Muscle layer of duodenum (tissue), 2 donors: ENCODE measurements around the gene AFF1.
A peak's percentile ranks its signal among the peaks of the same experiment; 100 is the strongest.
"Not testable (repeated sequence)": the region's sequence is repeated elsewhere in the genome, so short reads cannot be mapped to it uniquely, and the experiment has no call there.

ENCODE experiments used
- H3K27ac ChIP-seq: one replicate; pipeline ENCODE4 v1.7.0; 2013; ENCODE audit warnings: mild to moderate bottlenecking, low read length
- H3K27me3 ChIP-seq: one replicate; pipeline ENCODE4 v1.7.0; 2013; ENCODE audit warnings: low read depth, mild to moderate bottlenecking, control low read depth, low read length
- H3K36me3 ChIP-seq, 2 donors: one replicate each; pipeline ENCODE4 v1.7.0; 2013; ENCODE audit warnings: low read length in 2 of 2, control low read depth in 1 of 2, mild to moderate bottlenecking in 1 of 2; ENCODE audit not compliant: insufficient read depth in 2 of 2, control insufficient read depth in 1 of 2
- H3K4me1 ChIP-seq, 2 donors: one replicate each; pipeline ENCODE4 v1.7.0; 2013; ENCODE audit warnings: low read length in 2 of 2, mild to moderate bottlenecking in 2 of 2, control low read depth in 1 of 2, moderate library complexity in 1 of 2; ENCODE audit not compliant: insufficient read depth in 2 of 2, control insufficient read depth in 1 of 2
- H3K4me3 ChIP-seq, 2 donors: one replicate each; pipeline ENCODE4 v1.7.0; 2013; ENCODE audit warnings: low read length in 2 of 2, low read depth in 1 of 2, mild to moderate bottlenecking in 1 of 2
- H3K9me3 ChIP-seq, 2 donors: one replicate each; pipeline ENCODE4 v1.7.0; 2013; ENCODE audit warnings: low read length in 2 of 2, control low read depth in 1 of 2, mild to moderate bottlenecking in 1 of 2; ENCODE audit not compliant: control insufficient read depth in 1 of 2
- donor health status: healthy.

AFF1 gene

DNA sequence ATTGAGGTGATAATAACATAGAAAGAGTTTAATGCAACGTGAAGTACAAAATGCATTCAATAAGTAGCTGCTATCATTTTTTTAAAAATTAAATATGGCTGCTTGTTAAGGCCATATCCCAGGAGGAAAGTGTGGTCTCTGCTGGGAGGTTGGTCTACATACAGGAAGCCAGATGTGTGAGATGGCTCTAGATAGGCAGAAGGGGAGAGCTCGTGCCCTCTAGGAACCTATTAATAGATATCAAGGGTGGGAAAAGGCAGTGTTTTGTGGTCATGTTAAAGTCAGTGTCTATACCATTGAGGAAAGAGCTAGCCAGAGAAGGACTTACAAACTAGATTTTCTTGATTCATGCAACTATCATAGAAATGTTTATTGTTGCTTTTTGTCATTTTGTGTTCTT lies 145.2 kb downstream of the AFF1 start:
- peak overlapping the region; percentile 78 for H3K27ac ChIP-seq
- no peak overlapping the region for H3K4me3 ChIP-seq
- H3K36me3 ChIP-seq: no peaks in the 10 kb centered on the region
- no peaks in the 10 kb centered on the region for H3K27me3 ChIP-seq
- H3K4me1 ChIP-seq: peaks cover 15 to 67% of the 10 kb centered on the region in 2 donors
- H3K9me3 ChIP-seq: no peaks in the 10 kb centered on the region

DNA sequence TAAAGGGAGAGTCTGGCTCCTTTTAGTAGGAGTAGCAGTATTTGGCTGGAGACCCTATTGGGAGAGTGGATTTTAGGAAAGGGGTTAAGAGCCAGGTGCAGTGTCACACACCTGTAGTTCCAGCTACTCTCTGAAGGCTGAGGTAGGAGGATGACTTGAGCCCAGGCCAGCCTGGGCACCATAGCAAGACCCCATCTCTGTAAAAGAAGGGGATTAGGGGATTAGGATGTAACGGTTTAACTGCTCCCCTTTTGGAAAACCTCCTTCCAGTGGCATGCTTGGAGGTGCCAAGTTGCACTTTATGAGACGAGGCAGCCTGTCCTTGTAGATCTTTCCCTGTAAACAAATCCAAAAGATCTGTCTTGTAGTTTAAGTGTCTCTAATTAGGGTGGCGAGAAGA lies 145.7 kb downstream of the AFF1 start:
- Histone ChIP-seq H3K4me3 (no peak overlapping the region), H3K36me3 (no peaks in the 10 kb centered on the region), H3K27me3 (no peaks in the 10 kb centered on the region), H3K27ac (peak overlapping the region; percentile 78), H3K9me3 (no peaks in the 10 kb centered on the region), H3K4me1 (peaks cover 15 to 67% of the 10 kb centered on the region in 2 donors)

DNA sequence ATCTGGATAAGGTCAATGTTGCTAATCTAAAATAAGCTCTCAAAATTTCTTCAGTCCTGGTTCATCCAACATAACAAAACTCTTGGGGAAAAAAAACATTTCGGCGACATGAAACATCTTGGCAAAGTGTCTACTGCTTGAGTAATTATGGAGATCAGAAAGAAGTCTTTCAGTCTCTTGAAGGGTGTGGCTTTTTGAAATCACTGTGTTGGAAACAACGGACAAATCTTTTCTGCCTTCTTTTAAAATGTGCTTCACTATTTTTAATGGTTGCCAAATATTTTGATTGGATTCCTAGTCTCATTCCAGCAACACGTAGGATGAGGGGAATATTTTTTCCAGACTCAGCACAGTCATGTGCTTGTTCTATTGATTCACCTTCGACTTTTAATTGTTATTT lies 147.0 kb downstream of the AFF1 start:
- H3K9me3 ChIP-seq: no peaks in the 10 kb centered on the region

DNA sequence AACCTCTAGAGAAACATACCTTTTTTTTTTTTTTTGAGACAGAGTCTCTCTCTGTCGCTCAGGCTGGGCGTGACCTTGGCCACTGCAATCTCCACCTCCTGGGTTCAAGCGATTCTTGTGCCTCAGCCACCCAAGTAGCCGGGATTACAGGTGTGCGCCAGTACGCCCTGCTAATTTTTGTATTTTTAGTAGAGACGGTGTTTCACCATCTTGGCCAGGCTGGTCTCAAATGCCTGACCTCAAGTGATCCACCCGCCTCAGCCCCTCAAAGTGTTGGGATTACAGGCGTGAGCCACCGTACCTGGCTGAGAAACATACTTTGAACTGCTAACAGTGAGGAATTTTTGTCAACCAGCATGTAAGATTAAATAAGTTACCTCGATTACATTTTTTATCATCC lies 150.9 kb downstream of the AFF1 start:
- H3K4me3 ChIP-seq, H3K36me3 ChIP-seq, H3K27me3 ChIP-seq, H3K9me3 ChIP-seq, H3K27ac ChIP-seq: not testable (repeated sequence)
- H3K4me1 ChIP-seq: peaks cover 12 to 22% of the 10 kb centered on the region in 2 donors

More for the DNA sequence above, 147.0 kb downstream of the AFF1 start:
- no peaks in the 10 kb centered on the region for H3K36me3 ChIP-seq
- peak overlapping the region; percentile 74 for H3K27ac ChIP-seq
- no peak overlapping the region for H3K4me3 ChIP-seq
- H3K4me1 ChIP-seq: peaks cover 15 to 55% of the 10 kb centered on the region in 2 donors
- H3K27me3 ChIP-seq: no peaks in the 10 kb centered on the region

DNA sequence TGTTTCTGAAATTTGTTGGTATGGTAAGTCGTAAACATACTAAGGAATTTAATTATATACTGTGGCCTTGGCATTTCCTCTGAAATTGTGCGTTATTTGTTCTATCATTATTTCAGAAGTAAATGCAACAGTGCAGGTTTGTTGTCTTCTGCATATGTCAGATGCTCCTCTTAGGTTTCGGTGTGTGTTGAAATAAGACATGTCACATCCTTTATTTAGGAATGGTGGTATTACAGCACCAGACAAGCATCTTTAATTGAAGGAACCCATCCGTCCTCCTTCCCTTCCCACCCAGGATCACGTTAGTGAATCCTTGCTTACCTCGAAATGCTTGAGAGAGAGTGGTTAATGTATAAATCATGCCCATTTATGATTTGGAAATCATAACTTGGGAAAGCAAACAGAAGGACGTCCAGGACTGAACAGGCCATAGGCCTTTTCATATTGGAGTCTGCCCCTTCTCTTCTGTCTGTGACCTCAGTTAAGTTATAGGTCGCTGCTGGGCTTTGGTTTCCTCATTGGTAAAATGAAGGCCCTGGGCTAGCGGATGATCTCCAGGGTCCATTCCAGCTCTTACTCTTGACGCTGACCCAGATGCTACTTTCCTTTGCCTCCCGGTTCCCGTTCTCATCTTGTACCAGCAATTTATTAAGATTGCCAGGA lies 151.5 kb downstream of the AFF1 start:
- H3K4me1 ChIP-seq: peaks cover 12 to 19% of the 10 kb centered on the region in 2 donors

DNA sequence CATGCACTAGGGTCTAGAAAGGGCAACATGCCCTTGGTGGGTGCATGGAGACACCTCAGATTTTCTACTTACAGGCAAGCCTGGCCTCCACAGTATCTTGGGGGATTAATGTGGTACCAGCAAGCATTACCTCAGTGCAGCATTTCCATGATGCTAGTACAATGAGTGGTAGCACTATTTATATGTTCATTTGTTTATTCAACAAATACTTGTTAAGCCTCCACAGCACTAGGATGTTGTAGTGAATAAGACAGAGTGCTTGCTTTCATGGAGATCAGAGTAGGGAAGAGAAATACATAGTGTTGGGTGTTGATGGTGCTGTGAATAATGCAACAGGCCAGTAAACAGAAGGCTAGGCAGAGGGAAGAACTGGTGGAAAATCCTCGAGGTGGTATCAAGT lies 152.2 kb downstream of the AFF1 start:
- H3K36me3 ChIP-seq: peaks cover 0 to 4% of the 10 kb centered on the region in 2 donors
- H3K27me3 ChIP-seq: no peaks in the 10 kb centered on the region
- H3K27ac ChIP-seq: peak overlapping the region; percentile 10
- H3K4me3 ChIP-seq: no peak overlapping the region
- peaks cover 5 to 11% of the 10 kb centered on the region in 2 donors for H3K4me1 ChIP-seq
- H3K9me3 ChIP-seq: no peaks in the 10 kb centered on the region

More for the DNA sequence above, 151.5 kb downstream of the AFF1 start:
- H3K27me3 ChIP-seq: no peaks in the 10 kb centered on the region
- no peaks in the 10 kb centered on the region for H3K9me3 ChIP-seq
- H3K27ac ChIP-seq: no peak overlapping the region
- H3K36me3 ChIP-seq: peaks cover 0 to 4% of the 10 kb centered on the region in 2 donors
- H3K4me3 ChIP-seq: no peak overlapping the region

DNA sequence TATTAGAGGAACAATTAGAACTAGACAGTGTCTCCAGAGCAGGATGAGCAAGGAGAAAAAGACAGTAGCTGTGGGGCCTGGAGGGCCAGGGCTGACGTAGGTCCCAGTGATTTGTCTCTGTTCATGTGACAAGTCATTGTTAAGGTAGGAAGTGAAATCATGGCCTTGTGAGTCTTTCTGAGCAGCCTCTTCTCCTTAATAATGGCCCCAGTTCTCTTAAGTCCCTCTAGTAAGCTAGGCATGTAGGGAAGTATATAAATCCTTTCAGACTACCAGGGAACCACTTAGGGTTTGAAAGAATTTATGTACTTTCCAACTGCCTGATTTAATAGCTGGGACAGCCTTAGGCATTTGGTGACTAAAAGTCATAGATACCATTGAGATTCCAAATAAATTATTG lies 152.6 kb downstream of the AFF1 start:
- Histone ChIP-seq H3K9me3 (no peaks in the 10 kb centered on the region), H3K27me3 (no peaks in the 10 kb centered on the region), H3K4me1 (peaks cover 4 to 9% of the 10 kb centered on the region in 2 donors), H3K27ac (peak overlapping the region; percentile 10), H3K4me3 (no peak overlapping the region), H3K36me3 (peaks cover 0 to 4% of the 10 kb centered on the region in 2 donors)

DNA sequence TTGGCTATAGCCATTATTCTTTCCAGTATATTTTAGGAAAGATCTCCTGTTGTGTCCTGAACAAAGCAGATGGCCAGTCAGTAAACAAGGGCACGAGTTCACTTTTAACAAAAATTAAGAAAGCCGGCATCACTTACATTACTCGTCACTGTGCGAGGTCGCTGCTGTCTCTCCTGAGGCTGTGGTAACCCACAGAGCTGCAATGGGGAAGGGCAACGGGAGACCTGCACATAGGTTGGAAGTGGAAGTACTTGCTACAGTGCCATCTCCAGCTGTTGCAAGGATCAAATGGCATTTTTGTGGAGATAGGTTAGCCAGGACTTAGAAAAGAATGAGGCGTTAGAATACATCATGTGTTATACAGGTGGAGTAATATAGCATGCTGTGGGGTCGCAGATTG lies 153.4 kb downstream of the AFF1 start:
- no peaks in the 10 kb centered on the region for H3K27me3 ChIP-seq
- H3K4me3 ChIP-seq: no peak overlapping the region
- H3K4me1 ChIP-seq: peaks cover 8 to 9% of the 10 kb centered on the region in 2 donors
- no peaks in the 10 kb centered on the region for H3K9me3 ChIP-seq
- no peak overlapping the region for H3K27ac ChIP-seq
- H3K36me3 ChIP-seq: peaks cover 0 to 4% of the 10 kb centered on the region in 2 donors

DNA sequence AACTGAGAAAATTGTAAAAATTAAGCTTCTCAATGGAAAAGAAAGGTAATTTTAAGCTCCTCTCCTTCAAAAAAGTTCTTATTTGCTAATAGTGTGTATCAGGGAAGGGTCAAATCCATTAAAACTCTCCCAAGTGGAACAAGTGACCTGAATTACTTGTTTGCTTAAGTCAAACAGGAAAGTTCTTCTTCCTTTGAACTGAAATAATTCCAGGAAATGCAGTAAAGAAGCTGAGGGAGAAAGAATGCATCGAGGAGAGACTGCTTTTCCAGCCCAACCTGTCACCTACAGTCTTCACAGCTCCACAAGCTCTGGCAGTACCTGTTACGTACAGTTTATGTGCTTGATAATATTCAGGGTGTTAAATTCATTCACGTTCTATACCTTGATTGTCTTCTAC lies 154.6 kb downstream of the AFF1 start:
- Histone ChIP-seq H3K4me1 (peaks cover 9 to 10% of the 10 kb centered on the region in 2 donors), H3K27ac (no peak overlapping the region), H3K27me3 (no peaks in the 10 kb centered on the region), H3K36me3 (peaks cover 0 to 4% of the 10 kb centered on the region in 2 donors), H3K4me3 (no peak overlapping the region), H3K9me3 (no peaks in the 10 kb centered on the region)

DNA sequence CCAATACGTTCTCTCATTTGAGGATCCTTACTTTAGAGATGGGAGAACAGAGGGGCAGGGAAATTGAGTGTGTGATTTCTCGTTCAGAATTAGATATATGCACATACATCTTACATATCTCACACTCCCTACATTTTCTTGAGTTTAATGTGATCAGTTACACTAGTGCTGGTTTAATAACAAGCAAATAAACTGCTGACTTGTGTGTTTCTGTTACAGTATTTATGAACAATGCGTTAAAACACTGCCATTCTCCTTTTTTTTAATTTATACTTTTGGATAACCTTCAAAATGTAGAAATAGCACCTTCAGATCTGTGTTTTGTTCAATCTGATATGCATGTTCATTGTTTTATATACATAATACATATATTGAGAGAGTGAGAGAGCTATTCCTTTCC lies 155.5 kb downstream of the AFF1 start:
- Histone ChIP-seq H3K27ac (no peak overlapping the region), H3K36me3 (peaks cover 0 to 4% of the 10 kb centered on the region in 2 donors), H3K4me3 (no peak overlapping the region), H3K9me3 (no peaks in the 10 kb centered on the region), H3K27me3 (no peaks in the 10 kb centered on the region), H3K4me1 (peaks cover 9 to 10% of the 10 kb centered on the region in 2 donors)

DNA sequence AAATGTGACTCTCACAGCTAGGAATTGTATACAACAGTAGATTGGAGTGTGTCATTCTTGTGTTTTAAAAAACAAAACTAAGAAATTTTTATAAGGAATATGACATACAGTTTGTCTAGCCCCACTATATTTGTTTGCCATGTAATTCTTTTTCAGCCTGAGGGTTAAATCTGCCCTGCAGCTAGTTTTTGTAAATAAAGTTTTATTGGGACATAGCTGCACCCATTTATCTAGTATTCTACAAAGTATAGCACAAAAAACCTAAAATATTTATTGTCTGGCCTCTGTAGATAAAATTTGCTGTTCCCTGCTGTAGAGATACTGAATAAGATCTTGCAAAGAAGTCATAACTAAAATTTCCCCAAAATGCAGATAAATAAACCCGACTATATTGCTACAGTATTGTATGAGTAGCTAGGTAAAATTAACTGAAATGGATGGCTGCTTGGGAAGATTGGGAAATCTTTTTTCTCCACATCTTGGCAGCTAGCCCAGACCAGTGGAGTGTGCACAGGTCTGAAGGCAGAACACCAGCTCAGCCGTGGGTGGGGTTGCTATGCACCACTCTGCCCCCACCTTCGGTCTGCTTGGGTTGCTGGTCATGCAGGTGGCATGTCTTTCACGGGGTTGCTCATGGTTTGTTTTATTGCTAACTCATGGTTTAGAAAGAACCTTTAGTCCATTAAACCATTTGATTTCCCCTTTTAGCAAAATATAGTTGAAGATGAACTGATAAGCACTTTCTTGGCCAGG lies 157.8 kb downstream of the AFF1 start:
- Histone ChIP-seq H3K36me3 (peaks cover 0 to 4% of the 10 kb centered on the region in 2 donors), H3K4me3 (no peak overlapping the region), H3K27ac (no peak overlapping the region), H3K27me3 (no peaks in the 10 kb centered on the region), H3K9me3 (no peaks in the 10 kb centered on the region), H3K4me1 (peaks cover 9 to 10% of the 10 kb centered on the region in 2 donors)
